Uterus (tissue), 4 donors: ENCODE data around the gene CCL23. TPM values are rescaled to one million over a fixed set of nuclear protein-coding genes. Genes with fewer than 3 reads are reported as not detected.

Source experiments
- DNase-seq, 2 donors: peaks; one replicate each; pipeline ENCODE4 v3.0.0-alpha.2; 2019 to 2020
- H3K27ac ChIP-seq, 2 donors: fragments of 200-600 bp; sonication (generic); 1 replicate in 1 of 2; 2 replicates in 1 of 2; pipeline ENCODE4 v1.5.1; 2016 to 2018
- H3K27me3 ChIP-seq, 2 donors: fragments of 200-600 bp; sonication (generic); one replicate each; pipeline ENCODE4 v1.5.1; 2018 to 2019; ENCODE audit warnings: control low read depth in 1 of 2
- H3K36me3 ChIP-seq, 2 donors: fragments of 200-600 bp; sonication (generic); one replicate each; pipeline ENCODE4 v1.5.1; 2019; ENCODE audit warnings: control low read depth in 1 of 2
- H3K4me1 ChIP-seq, 2 donors: fragments of 200-600 bp; sonication (generic); one replicate each; pipeline ENCODE4 v1.5.1; 2018 to 2019; ENCODE audit warnings: control low read depth in 1 of 2
- H3K4me3 ChIP-seq, 2 donors: fragments of 200-600 bp; sonication (generic); 1 replicate in 1 of 2; 2 replicates in 1 of 2; pipeline ENCODE4 v1.5.1; 2018 to 2019; ENCODE audit warnings: mild to moderate bottlenecking in 1 of 2
- H3K9me3 ChIP-seq, 2 donors: fragments of 200-600 bp; sonication (generic); one replicate each; pipeline ENCODE4 v1.5.1; 2019; ENCODE audit warnings: control low read depth in 1 of 2
- CTCF ChIP-seq, 4 experiments: fragments of 200-600 bp in 2 of 4; fragments of 450-650 bp in 2 of 4; sonication (generic) in 2 of 4; IDR thresholded peaks; one replicate each; pipeline ENCODE4 v1.5.1; 2016 to 2019; ENCODE audit warnings: antibody characterized with exemption in 4 of 4, mild to moderate bottlenecking in 2 of 4, moderate library complexity in 1 of 4
- POLR2A ChIP-seq, 2 donors: fragments of 450-650 bp; IDR thresholded peaks; one replicate each; pipeline ENCODE4 v1.6.1; 2016; ENCODE audit warnings: antibody characterized with exemption in 2 of 2, mild to moderate bottlenecking in 1 of 2, moderate library complexity in 1 of 2
- intact Hi-C: fragments of 100-400 bp; cut with DNase I; formaldehyde crosslinking; loops from one replicate; pipeline ENCODE4 v1.15.1; 2023; ENCODE audit warnings: low total_unique reads
- total RNA-seq, 4 donors: library from RNA; depleted of rRNA in 3 of 4; stranded (reverse); fragments of >200 nt in 3 of 4; gene quantifications; one replicate each; pipeline versions ENCODE4 v1.1.0 to v1.2.4, GENCODE V29; 2014 to 2023
- donor health status: DM: yes; HTN: yes; CAD: no.

The CCL23 gene
- total RNA-seq, 4 donors from 2014 or later: 42.1 to 399 (median 131) TPM; not detected in 1

GRCh38 chr17:36036235-36036634, 18.5 kb upstream of the CCL23 start:
- no peak for TF ChIP-seq CTCF (IDR thresholded peaks at IDR 0.05)
- no peak for TF ChIP-seq POLR2A (IDR thresholded peaks at IDR 0.05)
- H3K4me3 ChIP-seq: no peak overlapping the region
- no peaks in the 10 kb centered on the region for H3K36me3 ChIP-seq
- intact Hi-C loops: no loop called here
- no peaks in the 10 kb centered on the region for H3K4me1 ChIP-seq
- H3K27me3 ChIP-seq: no peaks in the 10 kb centered on the region
- no peak for DNase-seq
- no peaks in the 10 kb centered on the region for H3K9me3 ChIP-seq
- no peak overlapping the region for H3K27ac ChIP-seq

GRCh38 chr17:36034127-36034526, 16.4 kb upstream of the CCL23 start:
- no peak for TF ChIP-seq CTCF (IDR thresholded peaks at IDR 0.05)
- TF ChIP-seq POLR2A (IDR thresholded peaks at IDR 0.05): no peak

GRCh38 chr17:36030956-36031355, 13.2 kb upstream of the CCL23 start:
- no peaks in the 10 kb centered on the region for H3K36me3 ChIP-seq
- H3K27me3 ChIP-seq: no peaks in the 10 kb centered on the region
- no peaks in the 10 kb centered on the region for H3K4me1 ChIP-seq
- intact Hi-C loops: no loop called here
- no peak overlapping the region for H3K4me3 ChIP-seq
- H3K27ac ChIP-seq: no peak overlapping the region
- no peaks in the 10 kb centered on the region for H3K9me3 ChIP-seq
- TF ChIP-seq CTCF (IDR thresholded peaks at IDR 0.05) (no peak), POLR2A (IDR thresholded peaks at IDR 0.05) (no peak)
- DNase-seq: no peak

More at GRCh38 chr17:36034127-36034526, 16.4 kb upstream of the CCL23 start:
- no peaks in the 10 kb centered on the region for H3K27me3 ChIP-seq
- H3K4me3 ChIP-seq: no peak overlapping the region
- H3K4me1 ChIP-seq: no peaks in the 10 kb centered on the region
- H3K9me3 ChIP-seq: no peaks in the 10 kb centered on the region
- intact Hi-C loops: no loop called here
- no peak for DNase-seq
- H3K36me3 ChIP-seq: no peaks in the 10 kb centered on the region
- H3K27ac ChIP-seq: no peak overlapping the region

- TF ChIP-seq POLR2A (IDR thresholded peaks at IDR 0.05) (no peak), CTCF (IDR thresholded peaks at IDR 0.05) (no peak)
Measured at GRCh38 chr17:36027761-36028160, 10.0 kb upstream of the CCL23 start.

GRCh38 chr17:36024106-36024869, 6.5 kb upstream of the CCL23 start:
- Histone ChIP-seq H3K4me1 (no peaks in the 10 kb centered on the region), H3K9me3 (no peaks in the 10 kb centered on the region), H3K27ac (no peak overlapping the region), H3K4me3 (no peak overlapping the region), H3K36me3 (no peaks in the 10 kb centered on the region), H3K27me3 (no peaks in the 10 kb centered on the region)
- DNase-seq: no peak
- intact Hi-C loops: no loop called here
- TF ChIP-seq POLR2A (IDR thresholded peaks at IDR 0.05) (no peak), CTCF (IDR thresholded peaks at IDR 0.05) (no peak)

More at GRCh38 chr17:36027761-36028160, 10.0 kb upstream of the CCL23 start:
- Histone ChIP-seq H3K4me1 (no peaks in the 10 kb centered on the region), H3K4me3 (no peak overlapping the region), H3K9me3 (no peaks in the 10 kb centered on the region), H3K27ac (no peak overlapping the region), H3K36me3 (no peaks in the 10 kb centered on the region), H3K27me3 (no peaks in the 10 kb centered on the region)
- no peak for DNase-seq
- intact Hi-C loops: no loop called here
